OCI-LY7 (cell line): ENCODE data around the gene NCKAP5L.

Experiments used
- EZH2phosphoT487 ChIP-seq: fragments of 200-600 bp; sonication (generic); IDR thresholded peaks from 2 replicates; pipeline ENCODE4 v1.6.1; 2018; ENCODE audit warnings: low read depth, borderline replicate concordance, mild to moderate bottlenecking, mixed run types, antibody characterized with exemption, low read length, moderate library complexity, mixed read lengths
- TF ChIP-seq, protein P1 (sequence below): fragments of 200-600 bp; sonication (generic); conservative IDR thresholded peaks from 2 replicates; pipeline ENCODE4 v1.5.1; 2014; ENCODE audit warnings: mild to moderate bottlenecking, antibody characterized with exemption, low read length, moderate library complexity, mixed read lengths

DNA sequence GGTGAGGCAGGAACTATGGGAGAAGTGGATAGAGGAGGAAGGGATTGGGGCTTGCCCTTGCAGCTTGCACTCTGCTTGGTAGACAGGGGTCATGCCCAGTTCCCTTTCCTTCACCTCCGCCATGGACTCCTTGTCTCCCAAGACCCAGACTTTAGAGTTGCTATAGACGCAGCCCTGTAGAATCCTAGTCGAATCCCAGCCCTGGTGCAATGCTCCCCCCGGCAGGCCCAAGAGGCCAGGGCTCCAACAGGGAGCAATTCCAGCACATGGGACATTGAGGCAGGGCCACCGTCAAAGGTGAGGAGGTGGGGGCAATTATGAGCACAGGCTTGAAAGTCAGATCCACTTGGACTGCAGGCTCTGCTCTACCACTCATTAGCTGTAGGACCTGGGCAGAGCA is 44.2 kb upstream of the NCKAP5L start:
- no peak for TF ChIP-seq EZH2phosphoT487
- TF ChIP-seq, protein P1, sequence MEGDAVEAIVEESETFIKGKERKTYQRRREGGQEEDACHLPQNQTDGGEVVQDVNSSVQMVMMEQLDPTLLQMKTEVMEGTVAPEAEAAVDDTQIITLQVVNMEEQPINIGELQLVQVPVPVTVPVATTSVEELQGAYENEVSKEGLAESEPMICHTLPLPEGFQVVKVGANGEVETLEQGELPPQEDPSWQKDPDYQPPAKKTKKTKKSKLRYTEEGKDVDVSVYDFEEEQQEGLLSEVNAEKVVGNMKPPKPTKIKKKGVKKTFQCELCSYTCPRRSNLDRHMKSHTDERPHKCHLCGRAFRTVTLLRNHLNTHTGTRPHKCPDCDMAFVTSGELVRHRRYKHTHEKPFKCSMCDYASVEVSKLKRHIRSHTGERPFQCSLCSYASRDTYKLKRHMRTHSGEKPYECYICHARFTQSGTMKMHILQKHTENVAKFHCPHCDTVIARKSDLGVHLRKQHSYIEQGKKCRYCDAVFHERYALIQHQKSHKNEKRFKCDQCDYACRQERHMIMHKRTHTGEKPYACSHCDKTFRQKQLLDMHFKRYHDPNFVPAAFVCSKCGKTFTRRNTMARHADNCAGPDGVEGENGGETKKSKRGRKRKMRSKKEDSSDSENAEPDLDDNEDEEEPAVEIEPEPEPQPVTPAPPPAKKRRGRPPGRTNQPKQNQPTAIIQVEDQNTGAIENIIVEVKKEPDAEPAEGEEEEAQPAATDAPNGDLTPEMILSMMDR = no peak
